GM18502 (cell line): ENCODE results near the gene NAV3.
A peak's percentile ranks its signal among the peaks of the same experiment; 100 is the strongest.
"Not testable (repeated sequence)": the region's sequence is repeated elsewhere in the genome, so short reads cannot be mapped to it uniquely, and the experiment has no call there.

ENCODE experiments used
- ATAC-seq: cut with Tn5 transposase; IDR thresholded peaks from one replicate; pipeline ENCODE4 v1.9.1; 2021; ENCODE audit warnings: mild to moderate bottlenecking; ENCODE audit not compliant: unreplicated experiment, poor library complexity

NAV3 gene

GRCh38 chr12:78229591-78230101 lies 399.0 kb downstream of the NAV3 start:
- peak; percentile 95 for ATAC-seq

- no peak for ATAC-seq
Observed at GRCh38 chr12:78232756-78233155, 402.1 kb downstream of the NAV3 start.

DNA sequence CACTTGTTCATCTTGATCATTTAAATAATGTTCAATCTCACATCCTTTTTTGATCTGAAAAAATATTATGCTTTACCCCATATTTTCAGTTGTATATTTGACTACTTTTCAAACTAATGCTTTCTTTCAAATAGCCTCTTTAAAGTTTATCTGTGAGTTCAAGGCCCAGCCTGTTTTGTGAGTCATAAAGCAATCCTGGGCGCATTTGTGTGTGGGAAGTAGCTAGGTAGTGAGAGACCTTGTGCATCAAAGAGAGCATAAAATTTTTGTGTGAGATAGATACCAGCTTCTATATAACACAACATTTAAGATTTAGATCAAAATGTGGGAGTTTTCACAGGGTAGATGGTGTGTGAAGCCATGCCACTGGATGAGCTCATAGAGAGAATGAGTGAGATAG lies 405.6 kb downstream of the NAV3 start:
- ATAC-seq = no peak

DNA sequence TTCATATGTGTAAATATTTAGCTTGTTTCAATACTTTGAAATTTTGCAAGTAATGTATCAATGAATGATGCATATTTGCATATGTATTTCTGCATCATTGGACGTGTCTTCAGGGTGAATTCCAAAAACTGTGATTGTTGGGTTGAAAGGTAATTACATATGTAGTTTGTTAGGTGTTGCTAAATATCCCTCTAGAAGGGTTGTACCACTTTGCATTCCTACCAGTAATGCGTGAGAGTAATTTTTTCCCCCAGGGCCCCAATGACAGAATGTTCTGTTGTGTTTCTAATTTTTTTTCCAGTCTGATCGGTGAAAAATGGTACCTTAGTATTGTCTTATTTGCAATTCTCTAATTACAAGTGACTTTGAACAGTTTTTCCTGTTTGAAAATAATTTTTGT lies 408.9 kb downstream of the NAV3 start:
- no peak for ATAC-seq

DNA sequence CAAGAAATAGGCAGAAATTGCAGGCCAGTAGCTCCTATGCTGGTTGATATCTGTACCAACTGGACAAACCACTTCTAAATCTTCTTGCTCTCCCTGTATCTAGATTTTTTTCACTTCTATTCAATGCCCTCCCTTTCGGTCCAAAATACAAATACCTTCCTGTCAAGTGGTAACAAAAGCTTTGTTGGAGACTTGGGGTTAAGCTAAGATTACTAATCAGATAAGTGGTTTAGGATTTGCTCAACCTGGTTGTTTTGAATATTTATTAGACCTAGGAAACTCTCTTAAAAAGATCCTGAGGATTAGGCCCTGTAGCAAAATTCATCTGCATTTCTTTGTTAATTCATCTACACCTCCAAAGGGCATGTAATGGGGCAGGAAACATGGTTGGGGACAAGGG lies 410.1 kb downstream of the NAV3 start:
- no peak for ATAC-seq

DNA sequence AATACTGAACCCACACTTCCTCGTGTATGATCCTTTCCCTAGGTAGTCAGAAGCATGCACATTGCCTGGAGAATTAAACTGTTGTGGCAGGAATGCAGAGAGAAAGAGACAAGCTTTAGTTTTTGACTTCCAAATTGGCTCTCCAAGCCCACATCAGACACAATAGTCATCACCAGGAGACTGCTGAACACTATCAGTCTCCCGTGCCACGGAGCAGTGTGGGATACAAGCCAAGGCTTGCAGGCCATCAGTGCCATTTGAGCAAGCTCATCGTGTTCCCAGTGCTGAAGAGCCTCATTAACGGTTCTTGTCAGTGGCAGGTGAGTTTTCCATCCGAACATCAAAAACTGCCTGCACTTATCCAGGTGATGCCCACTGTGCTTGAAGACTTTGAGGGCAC lies 410.8 kb downstream of the NAV3 start:
- ATAC-seq = no peak

DNA sequence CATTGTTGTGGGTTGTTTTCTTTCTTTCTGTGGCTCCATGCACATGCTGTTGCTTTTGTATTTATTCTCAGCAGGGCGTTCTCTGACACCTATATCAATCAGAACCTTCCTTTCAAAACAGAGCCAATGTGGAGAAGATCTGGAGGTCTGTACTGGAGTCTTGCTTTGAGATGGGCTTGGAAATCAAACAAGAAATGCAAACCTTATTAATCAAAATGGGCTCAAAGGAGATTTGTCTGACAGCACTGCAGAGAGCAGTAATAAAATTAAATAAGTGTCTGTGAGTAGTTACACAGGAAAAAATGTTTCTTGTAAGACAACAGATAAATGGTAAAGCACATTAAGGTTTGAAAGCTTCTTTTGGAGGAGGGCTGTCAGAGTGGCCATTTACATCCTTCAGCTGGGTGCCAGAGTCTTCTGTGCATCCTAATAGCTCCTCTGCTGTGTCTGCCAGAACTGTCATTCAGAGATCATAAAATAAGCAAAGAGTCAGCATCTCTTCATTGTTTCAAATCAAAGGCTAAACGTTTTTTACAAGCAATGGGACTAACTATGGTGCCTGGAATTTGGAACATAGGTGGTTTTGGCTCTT lies 414.3 kb downstream of the NAV3 start:
- no peak for ATAC-seq

- ATAC-seq = peak; percentile 58
Observed at GRCh38 chr12:78248321-78248720, 417.6 kb downstream of the NAV3 start.

DNA sequence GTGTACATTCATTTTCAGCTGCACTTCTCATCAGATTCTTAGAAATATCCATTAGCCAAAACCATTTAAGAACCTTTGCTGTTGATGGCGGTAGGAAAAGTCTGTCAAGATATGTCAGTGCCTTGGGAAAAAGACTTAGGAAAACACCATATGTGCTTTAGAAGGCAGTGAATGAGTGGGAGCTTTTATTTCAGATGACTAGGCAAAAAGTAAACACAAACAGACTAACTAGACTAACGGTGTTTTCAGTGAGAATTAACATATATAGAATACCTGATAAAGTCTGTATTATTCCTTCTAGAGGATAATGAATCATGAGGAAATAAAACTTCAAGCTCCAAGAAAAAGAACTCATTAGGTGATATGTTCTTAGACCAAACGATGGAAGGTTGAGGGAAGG lies 418.9 kb downstream of the NAV3 start:
- no peak for ATAC-seq

GRCh38 chr12:78257662-78258061 lies 427.0 kb downstream of the NAV3 start:
- ATAC-seq = not testable (repeated sequence)

GRCh38 chr12:78260976-78261375 lies 430.3 kb downstream of the NAV3 start:
- ATAC-seq = no peak

DNA sequence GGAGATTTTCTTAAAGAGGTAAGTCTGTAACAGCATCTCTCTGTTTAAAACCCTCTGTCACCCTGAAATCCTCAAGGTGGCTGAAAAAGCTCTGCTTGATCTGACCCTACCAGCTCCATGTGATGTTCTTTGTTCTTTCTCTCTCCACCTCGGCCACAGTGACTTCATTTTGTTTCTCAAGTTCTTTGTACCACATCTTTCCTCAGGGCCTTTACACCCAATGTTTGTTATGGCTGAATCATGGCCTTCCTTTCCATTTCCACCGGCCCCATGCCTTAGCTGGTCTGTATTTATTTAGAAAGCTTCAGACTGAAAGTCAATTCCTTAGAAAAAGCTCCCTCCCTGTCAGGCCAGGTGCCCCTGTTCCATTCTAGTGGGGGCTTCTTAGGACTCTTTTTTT lies 431.2 kb downstream of the NAV3 start:
- no peak for ATAC-seq
